ENCODE results near the gene PIK3CB. TPM values are rescaled to one million over a fixed set of nuclear protein-coding genes. Genes with fewer than 3 reads are reported as not detected.

PIK3CB gene
- total RNA-seq, 1 experiment from 2014 or later = 35.6 TPM

- H3K27me3 ChIP-seq (ENCODE audit: insufficient read depth, low read length) = no peaks in the 10 kb centered on the region
- H3K9ac ChIP-seq (ENCODE audit: extremely low read depth, insufficient read length, low read length) = no peak overlapping the region
- no peak overlapping the region for H3K56ac ChIP-seq (ENCODE audit: insufficient read length, low read depth, low read length)
- no peak overlapping the region for H2AFZ ChIP-seq (ENCODE audit: low read length)
- no peaks in the 10 kb centered on the region for H4K20me1 ChIP-seq (ENCODE audit: control insufficient read depth, insufficient read depth, insufficient read length)
- H3K79me1 ChIP-seq (ENCODE audit: insufficient read depth, low read depth, low read length, poor library complexity, severe bottlenecking) = no peaks in the 10 kb centered on the region
- Mint-ChIP-seq H3K27me3 (ENCODE audit: low read depth) (no peaks in the 10 kb centered on the region), H3K4me3 (no peak overlapping the region), H3K4me1 (no peaks in the 10 kb centered on the region), H3K36me3 (ENCODE audit: insufficient read depth in 1 of 3, low read depth in 3 of 3) (peaks cover 3 to 19% (median 9%) of the 10 kb centered on the region in 3 experiments; a peak in 6 of 7 replicates), H3K9me3 (peaks cover 3% of the 10 kb centered on the region in 2 experiments; a peak in 2 of 5 replicates), H3K27ac (peak overlapping the region in 1 of 3 experiments; percentile 0; a peak in 1 of 7 replicates)
- H3K27ac ChIP-seq (ENCODE audit: insufficient read length, low read depth, low read length) = no peak overlapping the region
- no peak overlapping the region for H2AK5ac ChIP-seq (ENCODE audit: insufficient read length, low read length)
- H4K5ac ChIP-seq (ENCODE audit: insufficient read length, low read depth, low read length) = no peak overlapping the region
- H3K14ac ChIP-seq (ENCODE audit: insufficient read depth, low read length) = no peak overlapping the region
- H2BK12ac ChIP-seq (ENCODE audit: insufficient read length, low read depth, low read length) = no peak overlapping the region
- no peak overlapping the region for H4K8ac ChIP-seq (replicated peaks; ENCODE audit: insufficient read length, low read depth, low read length)
- H3K4ac ChIP-seq (ENCODE audit: low read depth, low read length) = no peak overlapping the region
- no CpG with 5 or more reads among the region's 8 CpGs for WGBS (ENCODE audit: extremely low coverage, insufficient read length, low lambda C conversion rate)
- no peak overlapping the region for H3K18ac ChIP-seq (ENCODE audit: insufficient read length, low read depth, low read length)
- no peak for DNase-seq
- H3K4me1 ChIP-seq (ENCODE audit: insufficient read depth, low read length) = no peaks in the 10 kb centered on the region
- no peak overlapping the region for H2BK120ac ChIP-seq (ENCODE audit: low read depth, low read length, poor library complexity, severe bottlenecking)
- H3T11ph ChIP-seq (ENCODE audit: low read length) = no peak overlapping the region
- H3K4me2 ChIP-seq (ENCODE audit: insufficient read depth, insufficient read length, low read length) = no peak overlapping the region
- no peak overlapping the region for H2BK20ac ChIP-seq (ENCODE audit: low read depth, low read length, poor library complexity, severe bottlenecking)
- no peak overlapping the region for H3K23ac ChIP-seq (ENCODE audit: insufficient read length, low read depth, low read length)
- H2BK15ac ChIP-seq (ENCODE audit: low read depth, low read length) = no peak overlapping the region
- no peaks in the 10 kb centered on the region for H3K79me2 ChIP-seq (ENCODE audit: insufficient read depth, low read length)
- no peaks in the 10 kb centered on the region for H3K9me3 ChIP-seq (ENCODE audit: control insufficient read depth, low read depth, low read length)
- H2BK5ac ChIP-seq (ENCODE audit: insufficient read length, low read length) = no peak overlapping the region
- no peak for TF ChIP-seq CTCF (conservative IDR thresholded peaks at IDR 0.05)
- no peaks in the 10 kb centered on the region for H3K23me2 ChIP-seq (ENCODE audit: insufficient read length, low read depth, low read length, poor library complexity, severe bottlenecking)
- H4K91ac ChIP-seq (ENCODE audit: insufficient read length, low read depth, low read length) = no peak overlapping the region
These were observed 140.3 kb downstream of the PIK3CB start for GRCh38 chr3:138694287-138695007.
